CD4-positive, alpha-beta T cell (primary cell): Measurements from ENCODE around the gene B2M. TPM values are rescaled to one million over a fixed set of nuclear protein-coding genes. Genes with fewer than 3 reads are reported as not detected.

Experiments
- ATAC-seq: fragments of 200-7000 bp; cut with Tn5 transposase; one replicate; pipeline ENCODE4 v1.10.0; 2022; ENCODE audit warnings: mild to moderate bottlenecking; ENCODE audit not compliant: poor library complexity
- CTCF ChIA-PET: fragments of 350-600 bp; sonication (Branson Sonifier 250); formaldehyde crosslinking; loops from one replicate; lab custom pipeline; 2021; ENCODE audit warnings: antibody characterized with exemption, inconsistent platforms; lab: Charles Lee
- POLR2A ChIA-PET: fragments of 350-600 bp; sonication (Branson Sonifier 250); formaldehyde crosslinking; loops from one replicate; lab custom pipeline; 2021; ENCODE audit warnings: antibody characterized with exemption, inconsistent platforms; lab: Charles Lee
- DNase-seq, 14 experiments: peaks; one replicate each; pipeline ENCODE4 v3.0.0-alpha.2; 2013 to 2020; ENCODE audit warnings: mixed read lengths in 2 of 14
- H3K27ac ChIP-seq, 2 donors: one replicate each; pipeline versions ENCODE4 v1.5.1 to v1.7.0; 2013; ENCODE audit warnings: low read length in 2 of 2, low read depth in 1 of 2, mild to moderate bottlenecking in 1 of 2
- H3K27me3 ChIP-seq, 2 experiments: 1 replicate in 1 of 2; 2 replicates in 1 of 2; pipeline versions ENCODE4 v1.6.1 to v1.7.0; 2013; ENCODE audit warnings: low read length in 2 of 2, control low read depth in 1 of 2, mild to moderate bottlenecking in 1 of 2, moderate library complexity in 1 of 2; ENCODE audit not compliant: insufficient read depth in 2 of 2, control insufficient read depth in 1 of 2
- H3K36me3 ChIP-seq: one replicate; pipeline ENCODE4 v1.6.1; 2013; ENCODE audit warnings: low read length, control low read depth; ENCODE audit not compliant: insufficient read depth
- H3K4me1 ChIP-seq: one replicate; pipeline ENCODE4 v1.6.1; 2013; ENCODE audit warnings: low read length, control low read depth; ENCODE audit not compliant: insufficient read depth
- H3K4me3 ChIP-seq: one replicate; pipeline ENCODE4 v1.5.1; 2013; ENCODE audit warnings: mild to moderate bottlenecking, low read length, moderate library complexity
- H3K9me3 ChIP-seq, 2 experiments: 1 replicate in 1 of 2; 2 replicates in 1 of 2; pipeline versions ENCODE4 v1.6.1 to v1.7.0; 2013; ENCODE audit warnings: low read length in 2 of 2, mild to moderate bottlenecking in 2 of 2, control low read depth in 1 of 2, moderate library complexity in 1 of 2; ENCODE audit not compliant: control insufficient read depth in 1 of 2, insufficient read depth in 1 of 2
- H3K27ac Mint-ChIP-seq: one replicate; pipeline ENCODE4 v1.8.0; 2020; ENCODE audit warnings: mixed read lengths
- H3K27me3 Mint-ChIP-seq: one replicate; pipeline ENCODE4 v1.8.0; 2021; ENCODE audit warnings: mixed read lengths
- H3K36me3 Mint-ChIP-seq: one replicate; pipeline ENCODE4 v1.8.0; 2021; ENCODE audit warnings: low read depth, mixed read lengths
- H3K4me1 Mint-ChIP-seq: one replicate; pipeline ENCODE4 v1.8.0; 2021; ENCODE audit warnings: low read depth, mixed read lengths
- H3K4me3 Mint-ChIP-seq: one replicate; pipeline ENCODE4 v1.8.0; 2020; ENCODE audit warnings: mild to moderate bottlenecking, mixed read lengths
- H3K9me3 Mint-ChIP-seq: one replicate; pipeline ENCODE4 v1.8.0; 2020; ENCODE audit warnings: mixed read lengths
- intact Hi-C, 2 experiments: fragments of 100-400 bp; cut with DNase I in 1 of 2; cut with micrococcal nuclease in 1 of 2; formaldehyde crosslinking; loops; one replicate each; pipeline versions ENCODE4 v1.15.1 to v1.9.0; 2023 to 2025; cut with DNase I, micrococcal nuclease
- total RNA-seq, 174 experiments: library from RNA in 2 of 174; stranded (reverse) in 2 of 174; gene quantifications; one replicate each; pipeline ENCODE4 v1.2.3 and lab custom pipeline; 2021 to 2026
- TF ChIP-seq, protein P1 (sequence below): fragments of 200-600 bp; IDR thresholded peaks from one replicate; pipeline ENCODE4 v1.8.0; 2022; ENCODE audit warnings: antibody characterized with exemption, mild to moderate bottlenecking

The B2M gene
- total RNA-seq, 2 experiments from 2014 or later = 4,357 to 4,503 TPM

DNA sequence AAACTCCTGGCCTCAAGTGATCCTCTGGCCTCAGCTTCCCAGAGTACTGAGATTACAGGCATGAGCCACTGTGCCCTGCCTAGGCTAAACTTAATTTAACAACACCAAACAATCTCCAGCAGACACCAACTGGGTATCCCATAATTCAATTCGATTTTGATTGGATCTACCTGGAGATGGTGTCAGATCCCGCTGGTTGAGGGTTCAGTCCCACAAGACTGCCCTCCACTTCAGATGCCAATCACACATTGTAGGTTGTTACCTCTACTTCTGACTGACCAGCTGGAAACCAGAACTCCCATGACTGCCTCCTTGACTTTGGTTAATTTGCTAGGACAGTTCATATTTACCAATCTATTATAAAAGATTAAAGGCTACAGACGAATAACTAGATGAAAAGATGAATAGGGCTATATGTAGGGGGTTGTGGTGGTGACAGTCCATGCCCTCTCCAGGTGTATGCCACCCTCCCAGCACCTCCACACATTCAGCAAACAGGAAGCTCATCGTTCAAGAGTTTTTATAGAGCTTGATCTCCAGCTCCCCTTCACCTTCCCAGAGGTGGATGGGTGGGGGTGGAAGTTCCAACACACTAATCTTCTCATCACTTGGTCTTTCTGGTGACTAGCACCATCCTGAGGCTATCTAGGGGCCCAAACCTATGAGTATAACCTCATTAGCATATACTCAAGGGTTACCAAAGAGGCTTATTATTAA is 9.3 kb downstream of the B2M start:
- H3K27me3 Mint-ChIP-seq = no peaks in the 10 kb centered on the region
- H3K36me3 ChIP-seq = peaks cover 45% of the 10 kb centered on the region
- peaks cover 88% of the 10 kb centered on the region for H3K4me1 Mint-ChIP-seq
- no peaks in the 10 kb centered on the region for H3K9me3 ChIP-seq
- peak overlapping the region; percentile 100 for H3K27ac Mint-ChIP-seq
- intact Hi-C loops = no loop called here
- peak in 3 of 14 experiments; percentile 41 to 56 (median 52) for DNase-seq
- peaks cover 56% of the 10 kb centered on the region for H3K36me3 Mint-ChIP-seq
- H3K27me3 ChIP-seq = no peaks in the 10 kb centered on the region
- no peak for ATAC-seq
- no peak overlapping the region for H3K4me3 ChIP-seq
- H3K4me1 ChIP-seq = peaks cover 88% of the 10 kb centered on the region
- no peaks in the 10 kb centered on the region for H3K9me3 Mint-ChIP-seq
- peak overlapping the region; percentile 81 for H3K4me3 Mint-ChIP-seq
- ChIA-PET POLR2A (interaction anchor here (1.0 to 38.3 kb wide), 5 partner anchors 6 to 52 kb away, joined by 3 to 4232 read pairs (median 2107); partner anchors contain the start of genes B2M, PATL2, SPG11 and TRIM69), CTCF (interaction anchor here (1.2 to 2.5 kb wide), 5 partner anchors 10 to 136 kb away, joined by 3 to 26 read pairs (median 9); partner anchors contain the start of genes B2M, PATL2, SPG11 and TRIM69)
- TF ChIP-seq, protein P1, sequence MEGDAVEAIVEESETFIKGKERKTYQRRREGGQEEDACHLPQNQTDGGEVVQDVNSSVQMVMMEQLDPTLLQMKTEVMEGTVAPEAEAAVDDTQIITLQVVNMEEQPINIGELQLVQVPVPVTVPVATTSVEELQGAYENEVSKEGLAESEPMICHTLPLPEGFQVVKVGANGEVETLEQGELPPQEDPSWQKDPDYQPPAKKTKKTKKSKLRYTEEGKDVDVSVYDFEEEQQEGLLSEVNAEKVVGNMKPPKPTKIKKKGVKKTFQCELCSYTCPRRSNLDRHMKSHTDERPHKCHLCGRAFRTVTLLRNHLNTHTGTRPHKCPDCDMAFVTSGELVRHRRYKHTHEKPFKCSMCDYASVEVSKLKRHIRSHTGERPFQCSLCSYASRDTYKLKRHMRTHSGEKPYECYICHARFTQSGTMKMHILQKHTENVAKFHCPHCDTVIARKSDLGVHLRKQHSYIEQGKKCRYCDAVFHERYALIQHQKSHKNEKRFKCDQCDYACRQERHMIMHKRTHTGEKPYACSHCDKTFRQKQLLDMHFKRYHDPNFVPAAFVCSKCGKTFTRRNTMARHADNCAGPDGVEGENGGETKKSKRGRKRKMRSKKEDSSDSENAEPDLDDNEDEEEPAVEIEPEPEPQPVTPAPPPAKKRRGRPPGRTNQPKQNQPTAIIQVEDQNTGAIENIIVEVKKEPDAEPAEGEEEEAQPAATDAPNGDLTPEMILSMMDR = no peak
- peak overlapping the region; percentile 72 to 74 for H3K27ac ChIP-seq

DNA sequence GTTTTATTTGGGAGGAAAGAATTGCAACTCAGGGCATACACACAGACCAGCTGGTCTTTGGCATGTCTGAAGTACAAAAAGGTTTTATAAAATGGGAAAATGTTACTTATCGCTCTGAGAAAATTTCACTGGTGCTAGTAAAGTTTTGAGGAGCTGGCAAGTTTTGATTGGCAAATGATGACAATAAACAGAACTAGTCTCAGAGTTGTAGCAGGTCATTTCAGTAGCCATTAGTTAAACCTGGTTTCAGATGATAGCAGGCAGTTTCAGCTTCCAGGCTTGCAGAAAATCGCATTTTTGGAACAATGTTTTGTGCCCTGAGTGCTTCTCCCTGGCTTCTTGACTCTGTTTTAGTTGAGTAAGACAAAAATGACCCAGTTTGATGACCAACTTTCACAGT is 10.7 kb downstream of the B2M start:
- Mint-ChIP-seq H3K4me1 (peaks cover 88% of the 10 kb centered on the region), H3K36me3 (peaks cover 42% of the 10 kb centered on the region), H3K27me3 (no peaks in the 10 kb centered on the region), H3K4me3 (peak overlapping the region; percentile 47), H3K9me3 (no peaks in the 10 kb centered on the region), H3K27ac (peak overlapping the region; percentile 100)
- Histone ChIP-seq H3K36me3 (peaks cover 31% of the 10 kb centered on the region), H3K27me3 (no peaks in the 10 kb centered on the region), H3K27ac (peak overlapping the region in 1 of 2 donors; percentile 16), H3K4me3 (no peak overlapping the region), H3K4me1 (peaks cover 88% of the 10 kb centered on the region), H3K9me3 (no peaks in the 10 kb centered on the region)
- CTCF ChIA-PET = interaction anchor here (0.5 to 2.3 kb wide), 6 partner anchors 9 to 277 kb away, joined by 4 to 11 read pairs (median 9); partner anchors contain the start of genes B2M, PATL2, SPG11 and TRIM69
- TF ChIP-seq, protein P1 = no peak
- intact Hi-C loops = no loop called here
- no peak for ATAC-seq
- DNase-seq = no peak
- POLR2A ChIA-PET = interaction anchor here (0.5 to 38.3 kb wide), 5 partner anchors 7 to 166 kb away, joined by 3 to 4232 read pairs (median 2107); partner anchors contain the start of genes B2M, PATL2, SPG11 and TRIM69

DNA sequence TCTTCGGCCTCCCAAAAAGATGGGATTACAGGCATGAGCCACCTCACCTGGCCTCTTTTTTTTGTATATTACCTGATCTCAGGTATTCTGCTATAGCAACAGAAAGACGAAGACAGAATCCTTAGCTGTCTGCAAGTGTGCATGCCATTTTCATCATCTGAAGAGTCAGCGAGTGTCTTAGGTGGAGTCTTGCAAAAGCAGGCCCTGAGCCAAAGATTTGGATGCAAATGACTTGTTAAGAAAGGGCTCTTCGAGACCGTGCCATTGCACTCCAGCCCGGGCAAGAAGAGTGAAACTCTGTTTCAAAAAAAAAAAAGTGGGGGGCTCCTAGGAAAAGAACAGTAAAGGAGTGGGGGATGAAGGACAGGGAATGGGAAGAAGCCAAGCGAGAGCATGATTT is 14.8 kb downstream of the B2M start:
- intact Hi-C loops = loop anchor here in 1 of 2 experiments (1.0 kb wide), 2 partner anchors 11 to 63 kb away; partner anchors contain the start of gene SPG11
- peaks cover 15% of the 10 kb centered on the region for H3K36me3 Mint-ChIP-seq
- peaks cover 86% of the 10 kb centered on the region for H3K4me1 Mint-ChIP-seq
- POLR2A ChIA-PET = interaction anchor here (0.5 to 38.3 kb wide), 12 partner anchors 11 to 803 kb away, joined by 3 to 4232 read pairs (median 4); partner anchors contain the start of genes B2M, EIF3J, PATL2 and SPG11
- Histone ChIP-seq H3K27ac (peak overlapping the region; percentile 97 to 98), H3K4me1 (peaks cover 76% of the 10 kb centered on the region), H3K27me3 (no peaks in the 10 kb centered on the region), H3K9me3 (no peaks in the 10 kb centered on the region), H3K36me3 (no peaks in the 10 kb centered on the region), H3K4me3 (peak overlapping the region; percentile 54)
- H3K27me3 Mint-ChIP-seq = no peaks in the 10 kb centered on the region
- peak overlapping the region; percentile 99 for H3K27ac Mint-ChIP-seq
- peak in 3 of 14 experiments; percentile 52 to 64 (median 61) for DNase-seq
- peak overlapping the region; percentile 96 for H3K4me3 Mint-ChIP-seq
- CTCF ChIA-PET = interaction anchor here (0.6 to 5.2 kb wide), 9 partner anchors 11 to 902 kb away, joined by 3 to 58 read pairs (median 3); partner anchors contain the start of genes B2M, MFAP1, PATL2 and SPG11
- H3K9me3 Mint-ChIP-seq = no peaks in the 10 kb centered on the region
- TF ChIP-seq, protein P1 = no peak
- no peak for ATAC-seq
